ENCODE data around the gene CSNK2B. TPM values are rescaled to one million over a fixed set of nuclear protein-coding genes. Genes with fewer than 3 reads are reported as not detected.

CSNK2B gene
- total and polyA plus RNA-seq, 9 of the 15 experiments (the other 6 are each of a cell fraction or from before 2014, with no cell fraction given) = 120 to 1,126 (median 529) TPM

DNA sequence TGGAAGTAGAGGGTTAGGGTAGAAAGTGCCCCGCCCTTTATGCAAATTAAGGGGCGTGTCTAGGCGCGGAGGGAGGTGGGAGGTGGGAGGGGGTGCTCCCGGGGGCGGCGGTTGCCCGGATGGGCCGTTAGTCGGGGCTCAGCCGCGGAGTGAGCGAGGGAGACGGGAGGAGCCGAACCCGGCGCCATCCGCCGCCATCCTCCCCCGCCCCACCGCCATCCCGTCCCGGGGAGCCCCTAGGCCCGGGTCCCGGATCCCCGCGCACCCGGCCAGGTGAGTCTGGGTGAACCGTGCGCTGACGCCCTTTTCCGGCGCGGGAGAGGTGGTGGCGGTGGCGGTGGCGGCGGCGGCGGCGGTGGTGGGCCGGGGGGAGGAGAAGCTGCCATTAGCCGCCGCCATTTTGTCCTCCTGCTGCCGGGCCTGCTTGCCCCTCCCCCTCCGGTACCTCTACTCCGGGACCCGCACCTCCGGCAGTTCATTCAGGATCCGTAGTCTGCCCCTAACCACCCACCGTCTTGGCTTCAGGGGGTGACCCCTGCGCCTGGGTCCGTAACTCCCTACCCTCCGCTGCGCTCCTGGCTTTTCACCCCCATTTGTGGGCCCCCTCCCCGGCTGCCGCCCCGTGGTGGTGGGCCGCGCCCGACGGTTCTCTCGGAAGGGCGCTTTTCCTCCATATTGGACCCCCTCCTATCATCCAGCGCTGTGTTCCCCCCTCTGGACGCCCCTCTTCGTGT, 45.1 kb upstream of the CSNK2B start, which contains the start of gene PRRC2A (continued):
- TF ChIP-seq, protein P1, sequence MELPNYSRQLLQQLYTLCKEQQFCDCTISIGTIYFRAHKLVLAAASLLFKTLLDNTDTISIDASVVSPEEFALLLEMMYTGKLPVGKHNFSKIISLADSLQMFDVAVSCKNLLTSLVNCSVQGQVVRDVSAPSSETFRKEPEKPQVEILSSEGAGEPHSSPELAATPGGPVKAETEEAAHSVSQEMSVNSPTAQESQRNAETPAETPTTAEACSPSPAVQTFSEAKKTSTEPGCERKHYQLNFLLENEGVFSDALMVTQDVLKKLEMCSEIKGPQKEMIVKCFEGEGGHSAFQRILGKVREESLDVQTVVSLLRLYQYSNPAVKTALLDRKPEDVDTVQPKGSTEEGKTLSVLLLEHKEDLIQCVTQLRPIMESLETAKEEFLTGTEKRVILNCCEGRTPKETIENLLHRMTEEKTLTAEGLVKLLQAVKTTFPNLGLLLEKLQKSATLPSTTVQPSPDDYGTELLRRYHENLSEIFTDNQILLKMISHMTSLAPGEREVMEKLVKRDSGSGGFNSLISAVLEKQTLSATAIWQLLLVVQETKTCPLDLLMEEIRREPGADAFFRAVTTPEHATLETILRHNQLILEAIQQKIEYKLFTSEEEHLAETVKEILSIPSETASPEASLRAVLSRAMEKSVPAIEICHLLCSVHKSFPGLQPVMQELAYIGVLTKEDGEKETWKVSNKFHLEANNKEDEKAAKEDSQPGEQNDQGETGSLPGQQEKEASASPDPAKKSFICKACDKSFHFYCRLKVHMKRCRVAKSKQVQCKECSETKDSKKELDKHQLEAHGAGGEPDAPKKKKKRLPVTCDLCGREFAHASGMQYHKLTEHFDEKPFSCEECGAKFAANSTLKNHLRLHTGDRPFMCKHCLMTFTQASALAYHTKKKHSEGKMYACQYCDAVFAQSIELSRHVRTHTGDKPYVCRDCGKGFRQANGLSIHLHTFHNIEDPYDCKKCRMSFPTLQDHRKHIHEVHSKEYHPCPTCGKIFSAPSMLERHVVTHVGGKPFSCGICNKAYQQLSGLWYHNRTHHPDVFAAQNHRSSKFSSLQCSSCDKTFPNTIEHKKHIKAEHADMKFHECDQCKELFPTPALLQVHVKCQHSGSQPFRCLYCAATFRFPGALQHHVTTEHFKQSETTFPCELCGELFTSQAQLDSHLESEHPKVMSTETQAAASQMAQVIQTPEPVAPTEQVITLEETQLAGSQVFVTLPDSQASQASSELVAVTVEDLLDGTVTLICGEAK (IDR thresholded peaks at IDR 0.05) = no peak
- TF ChIP-seq, protein P1 (CRISPR knock-in tag; IDR thresholded peaks at IDR 0.05) = no peak
- TF ChIP-seq NUFIP1 (IDR thresholded peaks at IDR 0.05; ENCODE audit: partially characterized antibody) (no peak), RFX7 (CRISPR knock-in tag; IDR thresholded peaks at IDR 0.05) (no peak), NR3C1 (CRISPR knock-in tag; IDR thresholded peaks at IDR 0.05) (0 out of 2 replicates have a peak, but pooled peaks have one; percentile 61), RAD21 (CRISPR knock-in tag; conservative IDR thresholded peaks at IDR 0.05 in 1 of 2, IDR thresholded peaks at IDR 0.05 in 1 of 2) (peak in 1 of 2 experiments; percentile 1; a peak in 1 of 4 replicates), KLF6 (CRISPR knock-in tag; IDR thresholded peaks at IDR 0.05; ENCODE audit: borderline replicate concordance) (peak; percentile 86; the same call in 1 of the 2 replicates), SMAD1 (IDR thresholded peaks at IDR 0.05; ENCODE audit: low read depth, low read length, partially characterized antibody) (peak; percentile 47)
- TF ChIP-seq, protein P2, sequence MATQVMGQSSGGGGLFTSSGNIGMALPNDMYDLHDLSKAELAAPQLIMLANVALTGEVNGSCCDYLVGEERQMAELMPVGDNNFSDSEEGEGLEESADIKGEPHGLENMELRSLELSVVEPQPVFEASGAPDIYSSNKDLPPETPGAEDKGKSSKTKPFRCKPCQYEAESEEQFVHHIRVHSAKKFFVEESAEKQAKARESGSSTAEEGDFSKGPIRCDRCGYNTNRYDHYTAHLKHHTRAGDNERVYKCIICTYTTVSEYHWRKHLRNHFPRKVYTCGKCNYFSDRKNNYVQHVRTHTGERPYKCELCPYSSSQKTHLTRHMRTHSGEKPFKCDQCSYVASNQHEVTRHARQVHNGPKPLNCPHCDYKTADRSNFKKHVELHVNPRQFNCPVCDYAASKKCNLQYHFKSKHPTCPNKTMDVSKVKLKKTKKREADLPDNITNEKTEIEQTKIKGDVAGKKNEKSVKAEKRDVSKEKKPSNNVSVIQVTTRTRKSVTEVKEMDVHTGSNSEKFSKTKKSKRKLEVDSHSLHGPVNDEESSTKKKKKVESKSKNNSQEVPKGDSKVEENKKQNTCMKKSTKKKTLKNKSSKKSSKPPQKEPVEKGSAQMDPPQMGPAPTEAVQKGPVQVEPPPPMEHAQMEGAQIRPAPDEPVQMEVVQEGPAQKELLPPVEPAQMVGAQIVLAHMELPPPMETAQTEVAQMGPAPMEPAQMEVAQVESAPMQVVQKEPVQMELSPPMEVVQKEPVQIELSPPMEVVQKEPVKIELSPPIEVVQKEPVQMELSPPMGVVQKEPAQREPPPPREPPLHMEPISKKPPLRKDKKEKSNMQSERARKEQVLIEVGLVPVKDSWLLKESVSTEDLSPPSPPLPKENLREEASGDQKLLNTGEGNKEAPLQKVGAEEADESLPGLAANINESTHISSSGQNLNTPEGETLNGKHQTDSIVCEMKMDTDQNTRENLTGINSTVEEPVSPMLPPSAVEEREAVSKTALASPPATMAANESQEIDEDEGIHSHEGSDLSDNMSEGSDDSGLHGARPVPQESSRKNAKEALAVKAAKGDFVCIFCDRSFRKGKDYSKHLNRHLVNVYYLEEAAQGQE (IDR thresholded peaks at IDR 0.05; ENCODE audit: borderline replicate concordance) = no peak
- TF ChIP-seq, protein P2 (CRISPR knock-in tag; IDR thresholded peaks at IDR 0.05; ENCODE audit: low read depth) = peak; percentile 65; the same call in 1 of the 2 replicates
